Epithelial cell of proximal tubule (primary cell): ENCODE data around the gene TRAF7. TPM values are rescaled to one million over a fixed set of nuclear protein-coding genes. Genes with fewer than 3 reads are reported as not detected.

ENCODE experiments used
- DNase-seq: peaks from one replicate; pipeline ENCODE4 v3.0.0-alpha.2; 2011; ENCODE audit warnings: low read depth
- H3K4me3 ChIP-seq: 2 replicates; pipeline ENCODE4 v1.5.1; 2011; ENCODE audit warnings: low read depth, mild to moderate bottlenecking, low read length
- total RNA-seq: library from RNA; depleted of rRNA; stranded (reverse); fragments of >200 nt; gene quantifications from 2 replicates; pipeline ENCODE4 v1.2.3, GENCODE V29; 2015
- TF ChIP-seq, protein P1 (sequence below): conservative IDR thresholded peaks from 2 replicates; pipeline ENCODE4 v1.5.1; 2012; ENCODE audit warnings: low read depth, mild to moderate bottlenecking, low read length

The TRAF7 gene
- total RNA-seq, 1 donor from 2014 or later, result 48.6 TPM

DNA sequence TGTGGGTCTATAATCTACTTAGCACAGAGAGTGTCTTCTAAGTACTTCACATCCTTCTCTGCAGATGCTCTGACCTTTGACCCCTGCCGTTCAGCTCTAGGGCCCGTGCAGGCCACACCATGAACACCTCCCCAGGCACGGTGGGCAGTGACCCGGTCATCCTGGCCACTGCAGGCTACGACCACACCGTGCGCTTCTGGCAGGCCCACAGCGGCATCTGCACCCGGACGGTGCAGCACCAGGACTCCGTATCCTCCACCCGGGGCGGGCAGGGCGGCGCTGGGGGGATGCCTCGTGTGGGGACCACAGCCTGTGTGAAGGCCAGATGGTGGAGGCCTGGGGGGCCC, 50.4 kb downstream of the TRAF7 start:
- DNase-seq, result no peak
- TF ChIP-seq, protein P1, sequence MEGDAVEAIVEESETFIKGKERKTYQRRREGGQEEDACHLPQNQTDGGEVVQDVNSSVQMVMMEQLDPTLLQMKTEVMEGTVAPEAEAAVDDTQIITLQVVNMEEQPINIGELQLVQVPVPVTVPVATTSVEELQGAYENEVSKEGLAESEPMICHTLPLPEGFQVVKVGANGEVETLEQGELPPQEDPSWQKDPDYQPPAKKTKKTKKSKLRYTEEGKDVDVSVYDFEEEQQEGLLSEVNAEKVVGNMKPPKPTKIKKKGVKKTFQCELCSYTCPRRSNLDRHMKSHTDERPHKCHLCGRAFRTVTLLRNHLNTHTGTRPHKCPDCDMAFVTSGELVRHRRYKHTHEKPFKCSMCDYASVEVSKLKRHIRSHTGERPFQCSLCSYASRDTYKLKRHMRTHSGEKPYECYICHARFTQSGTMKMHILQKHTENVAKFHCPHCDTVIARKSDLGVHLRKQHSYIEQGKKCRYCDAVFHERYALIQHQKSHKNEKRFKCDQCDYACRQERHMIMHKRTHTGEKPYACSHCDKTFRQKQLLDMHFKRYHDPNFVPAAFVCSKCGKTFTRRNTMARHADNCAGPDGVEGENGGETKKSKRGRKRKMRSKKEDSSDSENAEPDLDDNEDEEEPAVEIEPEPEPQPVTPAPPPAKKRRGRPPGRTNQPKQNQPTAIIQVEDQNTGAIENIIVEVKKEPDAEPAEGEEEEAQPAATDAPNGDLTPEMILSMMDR, result no peak
- peak overlapping the region; percentile 82 for H3K4me3 ChIP-seq

DNA sequence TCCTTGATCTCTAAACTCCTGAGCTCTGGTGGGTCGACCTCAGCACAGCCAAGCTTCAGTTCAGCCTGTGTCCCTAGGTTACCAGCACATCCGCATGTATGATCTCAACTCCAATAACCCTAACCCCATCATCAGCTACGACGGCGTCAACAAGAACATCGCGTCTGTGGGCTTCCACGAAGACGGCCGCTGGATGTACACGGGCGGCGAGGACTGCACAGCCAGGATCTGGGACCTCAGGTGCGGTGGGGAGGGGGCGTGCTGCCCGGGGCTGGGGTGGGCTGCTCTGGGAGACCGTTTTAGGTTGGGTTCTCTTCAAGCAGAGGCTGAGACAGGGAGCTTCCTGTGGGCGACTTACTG, 50.8 kb downstream of the TRAF7 start:
- DNase-seq, result no peak
- peak overlapping the region; percentile 82 for H3K4me3 ChIP-seq
- TF ChIP-seq, protein P1, result no peak

DNA sequence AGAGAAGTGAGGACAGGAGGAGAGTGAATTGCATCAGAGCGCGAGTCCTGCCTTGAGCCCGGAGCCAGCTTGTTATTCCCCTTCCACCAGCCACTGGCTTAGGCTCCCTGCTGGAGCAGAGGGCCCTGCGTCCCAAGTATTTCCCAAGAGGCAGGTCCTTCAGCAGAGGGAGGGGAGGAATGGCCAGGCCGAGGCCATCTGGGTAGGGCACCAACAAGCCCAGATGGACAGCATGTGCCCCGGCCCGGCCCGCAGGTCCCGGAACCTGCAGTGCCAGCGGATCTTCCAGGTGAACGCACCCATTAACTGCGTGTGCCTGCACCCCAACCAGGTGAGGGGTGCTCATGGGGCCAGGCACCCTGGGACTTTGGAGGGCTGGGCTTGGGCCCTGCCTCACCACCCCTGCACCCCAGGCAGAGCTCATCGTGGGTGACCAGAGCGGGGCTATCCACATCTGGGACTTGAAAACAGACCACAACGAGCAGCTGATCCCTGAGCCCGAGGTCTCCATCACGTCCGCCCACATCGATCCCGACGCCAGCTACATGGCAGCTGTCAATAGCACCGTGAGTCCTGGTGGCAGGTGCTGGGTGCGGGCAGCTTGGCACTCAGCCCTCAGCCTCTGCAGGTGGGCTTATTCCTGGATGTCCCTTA, 51.3 kb downstream of the TRAF7 start:
- TF ChIP-seq, protein P1, result no peak
- H3K4me3 ChIP-seq, result no peak overlapping the region
- DNase-seq, result no peak

DNA sequence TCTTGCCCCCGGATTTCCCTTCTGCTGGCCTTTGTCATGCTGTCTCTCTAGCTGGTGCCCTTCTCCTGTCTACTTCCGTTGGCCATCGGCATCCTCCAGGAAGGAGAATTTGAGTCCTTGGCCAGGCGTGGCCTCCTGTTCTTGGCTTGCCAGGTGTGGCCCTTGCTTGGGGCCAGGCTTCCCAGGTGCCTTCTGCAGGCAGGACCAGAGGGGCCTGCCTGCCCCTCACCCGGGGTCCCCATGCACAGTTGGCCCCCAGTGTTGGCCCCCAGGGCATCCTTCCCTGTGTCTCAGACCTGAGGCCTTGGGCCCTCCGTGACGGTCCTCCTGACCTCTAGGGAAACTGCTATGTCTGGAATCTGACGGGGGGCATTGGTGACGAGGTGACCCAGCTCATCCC, 52.3 kb downstream of the TRAF7 start:
- DNase-seq, result no peak
- TF ChIP-seq, protein P1, result no peak
- no peak overlapping the region for H3K4me3 ChIP-seq

DNA sequence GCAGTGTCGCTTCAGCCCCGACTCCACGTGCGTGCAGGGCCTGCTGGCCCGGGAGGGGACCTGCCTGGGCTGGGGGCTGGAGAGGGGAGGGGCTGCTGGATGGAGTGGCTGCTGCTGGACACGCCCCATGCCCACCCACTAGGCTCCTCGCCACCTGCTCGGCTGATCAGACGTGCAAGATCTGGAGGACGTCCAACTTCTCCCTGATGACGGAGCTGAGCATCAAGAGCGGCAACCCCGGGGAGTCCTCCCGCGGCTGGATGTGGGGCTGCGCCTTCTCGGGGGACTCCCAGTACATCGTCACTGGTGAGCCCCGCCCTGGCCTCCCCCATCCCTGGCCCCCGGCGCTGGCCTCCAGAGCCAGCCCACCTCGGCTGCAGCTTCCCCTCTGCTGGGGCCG, 52.7 kb downstream of the TRAF7 start:
- no peak for DNase-seq
- TF ChIP-seq, protein P1, result no peak
- no peak overlapping the region for H3K4me3 ChIP-seq

DNA sequence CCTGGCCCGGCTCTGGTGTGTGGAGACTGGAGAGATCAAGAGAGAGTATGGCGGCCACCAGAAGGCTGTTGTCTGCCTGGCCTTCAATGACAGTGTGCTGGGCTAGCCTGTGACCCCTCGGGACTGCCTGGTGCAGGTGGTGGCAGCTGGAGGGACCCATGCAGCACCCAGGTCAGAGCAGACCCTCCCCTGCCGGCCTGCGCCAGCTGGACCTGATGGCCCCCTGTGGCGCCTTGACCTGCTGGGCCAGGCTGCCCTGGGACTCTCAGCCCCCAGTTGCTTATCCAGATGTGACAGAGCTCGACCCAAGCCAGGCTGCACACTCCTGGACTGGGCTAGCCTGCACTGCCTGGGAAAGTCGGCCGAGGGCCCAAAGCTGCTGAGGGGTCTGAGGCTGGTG, 53.2 kb downstream of the TRAF7 start:
- no peak overlapping the region for H3K4me3 ChIP-seq
- DNase-seq, result no peak
- TF ChIP-seq, protein P1, result no peak

DNA sequence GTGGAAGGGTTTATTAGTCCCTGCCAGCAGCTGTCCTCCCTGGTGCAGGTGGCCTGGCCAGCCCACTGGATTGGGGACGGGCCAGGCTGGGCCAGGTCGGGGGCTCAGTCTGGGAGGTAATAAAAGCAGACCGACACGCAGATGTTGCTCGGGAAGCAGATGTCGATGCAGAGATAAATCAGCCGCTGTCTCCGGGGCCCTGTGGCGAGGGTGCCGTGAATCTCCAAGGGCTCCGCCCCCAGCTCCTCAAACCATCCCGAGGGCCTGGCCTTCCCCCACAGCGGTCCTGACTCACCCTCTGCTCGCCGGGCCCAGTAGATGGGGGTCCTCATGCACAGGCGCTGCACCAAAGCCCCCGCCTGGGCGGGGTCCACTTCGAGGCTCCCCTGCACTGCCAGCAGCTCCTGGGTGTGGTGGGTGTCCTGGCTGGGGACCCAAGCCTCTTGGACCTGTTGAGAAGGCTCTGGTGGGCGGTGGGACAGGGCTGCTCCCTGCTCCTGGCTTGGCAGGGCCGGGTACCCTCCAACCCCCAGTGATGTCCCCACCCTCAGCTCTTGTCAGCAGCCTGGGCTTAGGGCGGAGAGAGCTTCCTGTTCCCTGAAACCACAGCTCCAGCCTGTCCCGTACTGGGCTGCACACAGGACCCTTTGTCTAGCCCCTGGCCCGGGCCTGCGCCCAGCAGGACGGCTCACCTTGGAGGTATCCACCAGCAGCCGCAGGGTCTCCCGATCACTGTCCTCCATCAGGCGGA, 53.9 kb downstream of the TRAF7 start:
- no peak for DNase-seq
- TF ChIP-seq, protein P1, result no peak
- H3K4me3 ChIP-seq, result no peak overlapping the region
